ENCODE results near the gene PTF1A. TPM values are rescaled to one million over a fixed set of nuclear protein-coding genes. Genes with fewer than 3 reads are reported as not detected.

PTF1A gene
- total RNA-seq, 2 donors from 2014 or later: 48.3 to 138 TPM

GRCh38 chr10:23150091-23150490 is 42.0 kb upstream of the PTF1A start:
- intact Hi-C loops (cut with DNase I): no loop called here
- Histone ChIP-seq H3K27me3 (no peaks in the 10 kb centered on the region), H3K36me3 (replicated peaks in 1 of 2; ENCODE audit: insufficient read depth in 1 of 2, low read depth in 2 of 2) (no peaks in the 10 kb centered on the region), H3K4me3 (no peak overlapping the region), H3K27ac (no peak overlapping the region), H3K4me1 (no peaks in the 10 kb centered on the region), H3K9me3 (no peaks in the 10 kb centered on the region)
- TF ChIP-seq CTCF (IDR thresholded peaks at IDR 0.05): no peak
- no peak for TF ChIP-seq POLR2A (IDR thresholded peaks at IDR 0.05)
- 90 to 93% methylated on average over 4 of the region's 4 CpGs for WGBS, 2 donors
- no peak for ATAC-seq
- DNase-seq: no peak

GRCh38 chr10:23150610-23151009 is 41.5 kb upstream of the PTF1A start:
- Histone ChIP-seq H3K4me1 (no peaks in the 10 kb centered on the region), H3K36me3 (replicated peaks in 1 of 2; ENCODE audit: insufficient read depth in 1 of 2, low read depth in 2 of 2) (no peaks in the 10 kb centered on the region), H3K4me3 (no peak overlapping the region), H3K27ac (no peak overlapping the region), H3K9me3 (no peaks in the 10 kb centered on the region), H3K27me3 (no peaks in the 10 kb centered on the region)
- DNase-seq (no peak), ATAC-seq (no peak)
- intact Hi-C loops (cut with DNase I): no loop called here
- no peak for TF ChIP-seq CTCF (IDR thresholded peaks at IDR 0.05)
- TF ChIP-seq POLR2A (IDR thresholded peaks at IDR 0.05): no peak
- WGBS, 2 donors: 77 to 84% methylated on average over 12 of the region's 12 CpGs

GRCh38 chr10:23151071-23151470 is 41.0 kb upstream of the PTF1A start:
- DNase-seq: peak; percentile 41 to 65 (median 50)
- Histone ChIP-seq H3K27ac (no peak overlapping the region), H3K9me3 (no peaks in the 10 kb centered on the region), H3K27me3 (no peaks in the 10 kb centered on the region), H3K4me3 (no peak overlapping the region), H3K4me1 (no peaks in the 10 kb centered on the region), H3K36me3 (replicated peaks in 1 of 2; ENCODE audit: insufficient read depth in 1 of 2, low read depth in 2 of 2) (no peaks in the 10 kb centered on the region)
- TF ChIP-seq CTCF (IDR thresholded peaks at IDR 0.05) (no peak), POLR2A (IDR thresholded peaks at IDR 0.05) (no peak)
- 37 to 47% methylated on average over 7 of the region's 7 CpGs for WGBS, 2 donors
- peak; percentile 50 for ATAC-seq
- intact Hi-C loops (cut with DNase I): no loop called here

- Histone ChIP-seq H3K36me3 (replicated peaks in 1 of 2; ENCODE audit: insufficient read depth in 1 of 2, low read depth in 2 of 2) (no peaks in the 10 kb centered on the region), H3K4me3 (no peak overlapping the region), H3K27ac (no peak overlapping the region), H3K4me1 (peaks cover 16% of the 10 kb centered on the region), H3K9me3 (no peaks in the 10 kb centered on the region), H3K27me3 (no peaks in the 10 kb centered on the region)
- WGBS, 2 donors: 82 to 86% methylated on average over 6 to 7 of the region's 7 CpGs
- DNase-seq: no peak
- TF ChIP-seq CTCF (IDR thresholded peaks at IDR 0.05) (no peak), POLR2A (IDR thresholded peaks at IDR 0.05) (no peak)
- intact Hi-C loops (cut with DNase I): loop anchor here (5.0 kb wide), 1 partner anchor 142 kb away; no protein-coding TSS in a partner anchor
- no peak for ATAC-seq
Observed at GRCh38 chr10:23155169-23155568, 36.9 kb upstream of the PTF1A start.

- DNase-seq: no peak
- no peak overlapping the region for H3K4me3 ChIP-seq
- H3K36me3 ChIP-seq (replicated peaks in 1 of 2; ENCODE audit: insufficient read depth in 1 of 2, low read depth in 2 of 2): no peaks in the 10 kb centered on the region
- peaks cover 21% of the 10 kb centered on the region for H3K4me1 ChIP-seq
- WGBS, 2 donors: 54 to 56% methylated on average over 10 of the region's 10 CpGs
- no peaks in the 10 kb centered on the region for H3K27me3 ChIP-seq
- TF ChIP-seq CTCF (IDR thresholded peaks at IDR 0.05) (no peak), POLR2A (IDR thresholded peaks at IDR 0.05) (no peak)
- intact Hi-C loops (cut with DNase I): loop anchor here (5.0 kb wide), 1 partner anchor 141 kb away; no protein-coding TSS in a partner anchor
- H3K27ac ChIP-seq: no peak overlapping the region
- H3K9me3 ChIP-seq: no peaks in the 10 kb centered on the region
- no peak for ATAC-seq
Observed at GRCh38 chr10:23156447-23157150, 35.5 kb upstream of the PTF1A start.
